ENCODE data around the gene MAEA.
"Not testable (repeated sequence)": the region's sequence is repeated elsewhere in the genome, so short reads cannot be mapped to it uniquely, and the experiment has no call there.

MAEA gene

DNA sequence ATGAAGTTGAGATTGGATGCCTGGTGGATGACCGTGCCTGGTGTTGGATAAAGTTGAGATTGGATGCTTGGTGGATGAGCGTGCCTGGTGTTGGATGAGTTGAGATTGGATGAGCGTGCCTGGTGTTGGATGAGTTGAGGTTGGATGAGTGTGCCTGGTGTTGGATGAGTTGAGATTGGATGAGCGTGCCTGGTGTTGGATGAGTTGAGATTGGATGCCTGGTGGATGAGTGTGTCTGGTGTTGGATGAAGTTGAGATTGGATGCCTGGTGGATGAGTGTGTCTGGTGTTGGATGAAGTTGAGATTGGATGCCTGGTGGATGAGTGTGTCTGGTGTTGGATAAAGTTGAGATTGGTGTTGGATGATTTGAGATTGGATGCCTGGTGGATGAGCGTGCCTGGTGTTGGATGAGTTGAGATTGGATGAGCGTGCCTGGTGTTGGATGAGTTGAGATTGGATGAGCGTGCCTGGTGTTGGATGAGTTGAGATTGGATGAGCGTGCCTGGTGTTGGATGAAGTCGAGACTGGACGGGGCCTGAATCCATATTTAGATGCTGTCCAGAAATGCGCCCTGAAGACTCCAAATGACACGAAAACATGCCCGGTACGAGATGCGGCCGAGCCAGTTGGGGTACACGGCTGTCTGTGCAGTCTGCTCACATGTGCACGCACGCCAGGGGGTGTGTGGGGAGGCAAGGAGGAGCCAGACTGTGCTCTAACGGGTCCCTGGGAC, 34.9 kb downstream of the MAEA start:
- DNase-seq, result not testable (repeated sequence)

DNA sequence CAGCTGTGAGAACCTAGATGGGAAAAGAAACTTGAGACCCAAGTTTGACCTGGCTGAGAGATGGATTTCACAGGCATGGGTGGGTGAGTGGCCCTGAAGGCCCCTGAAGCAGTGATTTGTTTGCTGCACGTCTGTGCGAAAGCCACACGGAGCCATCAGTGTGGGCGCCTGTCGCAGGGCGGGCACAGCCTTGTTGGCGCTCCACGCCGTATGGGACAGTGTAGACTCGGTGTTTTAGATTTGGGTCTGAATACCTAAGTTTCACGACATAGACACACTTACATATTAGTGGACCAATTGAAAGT, 35.4 kb downstream of the MAEA start:
- DNase-seq, result no peak

DNA sequence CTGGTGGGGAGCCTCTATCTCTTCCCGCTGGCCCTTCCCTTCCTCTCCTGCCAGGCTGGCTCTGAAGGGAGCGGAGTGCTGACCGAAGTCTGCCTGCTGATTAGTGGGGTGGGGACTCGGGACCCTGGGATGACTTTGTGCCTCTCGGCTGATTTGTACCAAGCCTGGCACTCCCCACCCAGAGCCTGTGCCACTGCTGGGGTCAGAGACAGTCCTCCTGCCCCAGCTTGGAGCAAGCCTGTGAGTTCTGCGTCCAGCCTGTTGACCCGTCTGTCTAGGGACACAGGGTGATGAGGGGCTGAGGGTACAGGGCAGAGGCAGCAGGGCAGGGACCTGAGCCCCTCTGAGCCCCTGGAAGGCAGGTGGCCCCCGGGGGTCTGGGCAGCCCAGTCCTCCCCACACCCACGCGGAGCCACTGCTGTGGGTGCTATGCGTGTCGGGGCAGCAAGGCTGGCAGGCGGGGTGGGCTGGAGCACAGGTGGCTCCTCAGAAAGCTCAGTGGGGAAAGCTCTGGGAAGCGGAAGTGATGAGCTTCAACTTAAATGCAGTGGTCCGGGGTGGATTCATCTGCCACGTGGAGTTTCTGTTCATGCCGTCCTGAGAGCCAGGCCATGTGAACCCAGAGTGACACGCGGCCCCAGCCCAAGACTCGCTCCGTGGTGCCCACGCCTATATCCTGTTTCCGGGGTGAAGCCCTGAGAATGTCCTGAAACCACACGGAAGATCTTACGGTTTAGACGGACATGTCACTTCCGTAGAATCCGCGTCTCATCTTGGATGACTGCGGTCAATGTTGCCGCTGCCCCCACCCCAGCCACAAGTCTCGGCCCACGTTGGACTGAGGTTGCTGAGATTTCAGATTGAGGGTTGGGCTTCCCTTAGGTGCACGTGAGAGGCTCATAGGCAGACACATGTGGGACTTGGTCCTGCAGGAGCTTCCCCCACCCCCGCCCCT, 36.3 kb downstream of the MAEA start:
- no peak for DNase-seq

DNA sequence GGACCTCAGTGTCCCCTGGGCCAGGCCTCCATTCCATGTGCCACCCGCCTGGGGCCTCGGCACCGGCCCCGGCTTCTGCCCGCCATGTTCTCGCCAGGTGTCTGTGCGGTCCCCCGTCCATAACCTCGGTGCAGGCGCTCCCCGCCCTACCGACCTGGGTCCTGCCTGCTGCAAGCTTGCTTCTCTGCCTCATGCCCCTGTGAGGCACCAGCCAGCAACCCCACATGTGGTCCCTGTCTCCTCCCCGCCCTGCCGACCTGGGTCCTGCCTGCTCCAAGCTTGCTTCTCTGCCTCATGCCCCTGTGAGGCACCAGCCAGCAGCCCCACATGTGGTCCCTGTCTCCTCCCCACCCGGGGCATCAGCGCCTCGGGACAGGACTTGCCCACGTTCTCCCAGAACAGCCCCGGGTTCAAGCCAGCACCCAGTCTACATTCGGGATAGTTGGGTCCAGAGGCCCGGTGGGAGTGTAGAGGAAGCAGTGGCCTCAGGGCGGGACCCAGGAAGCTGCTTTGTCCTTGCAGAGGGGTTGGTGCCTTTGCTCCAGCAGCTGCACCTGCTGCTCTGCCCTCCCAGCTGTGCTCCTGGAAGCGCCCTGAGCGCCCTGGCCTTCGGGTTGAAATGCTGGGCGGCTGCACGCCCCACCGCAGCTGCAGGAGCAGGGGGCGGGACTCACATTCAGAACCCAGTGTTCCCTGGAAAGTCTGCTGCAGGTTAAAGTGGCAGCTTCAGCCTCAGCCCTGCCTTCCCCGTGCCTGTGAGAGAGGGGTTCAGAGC, 37.2 kb downstream of the MAEA start:
- DNase-seq, result no peak

GRCh38 chr4:1327526-1328266, 38.0 kb downstream of the MAEA start:
- DNase-seq, result no peak

GRCh38 chr4:1328267-1329155, 38.8 kb downstream of the MAEA start:
- DNase-seq, result no peak

GRCh38 chr4:1329408-1330371, 40.0 kb downstream of the MAEA start:
- no peak for DNase-seq

DNA sequence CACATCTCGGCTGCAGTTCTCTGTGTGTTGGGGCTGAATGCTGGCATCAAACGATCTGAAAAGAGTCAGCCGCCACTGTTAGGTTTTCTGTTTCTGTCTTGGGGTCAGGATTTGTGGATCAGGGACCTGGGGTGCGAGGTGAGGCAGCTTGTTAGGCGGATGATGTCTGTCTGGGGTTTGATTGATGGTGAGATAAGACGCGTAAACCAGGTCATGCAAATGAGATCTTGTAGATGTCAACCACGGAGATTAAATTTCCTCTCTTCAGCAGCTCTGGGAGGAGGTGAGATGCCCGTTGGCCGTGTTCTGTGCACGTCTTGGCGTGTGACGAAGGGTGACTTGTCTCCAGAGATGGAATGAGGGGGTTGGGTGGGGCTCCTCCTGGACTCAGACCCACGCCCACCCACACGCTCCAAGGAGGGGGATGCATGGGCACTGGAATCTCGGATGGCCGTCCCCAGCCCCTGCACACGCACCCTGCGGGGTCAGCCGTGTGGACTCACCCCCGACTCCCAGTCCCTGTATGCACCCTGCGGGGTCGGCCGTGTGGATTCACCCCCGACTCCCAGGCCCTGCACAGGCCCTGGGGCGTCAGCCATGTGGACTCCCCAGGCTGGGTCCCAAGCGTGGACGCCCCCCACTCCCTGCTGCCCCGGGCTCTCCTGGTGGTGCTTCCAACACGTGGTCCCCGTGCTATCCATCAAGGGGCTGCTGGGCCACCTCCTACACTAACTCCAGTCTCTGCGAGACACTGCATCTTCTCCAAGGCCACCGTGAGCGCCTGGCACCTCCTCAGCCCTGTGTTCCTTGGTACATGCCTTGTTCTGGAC, 41.3 kb downstream of the MAEA start:
- DNase-seq, result peak; percentile 75

- DNase-seq, result no peak
These were observed 42.1 kb downstream of the MAEA start for GRCh38 chr4:1331591-1332353.

GRCh38 chr4:1332686-1333085, 43.0 kb downstream of the MAEA start:
- no peak for DNase-seq

GRCh38 chr4:1333256-1333655, 43.6 kb downstream of the MAEA start:
- DNase-seq, result no peak

DNA sequence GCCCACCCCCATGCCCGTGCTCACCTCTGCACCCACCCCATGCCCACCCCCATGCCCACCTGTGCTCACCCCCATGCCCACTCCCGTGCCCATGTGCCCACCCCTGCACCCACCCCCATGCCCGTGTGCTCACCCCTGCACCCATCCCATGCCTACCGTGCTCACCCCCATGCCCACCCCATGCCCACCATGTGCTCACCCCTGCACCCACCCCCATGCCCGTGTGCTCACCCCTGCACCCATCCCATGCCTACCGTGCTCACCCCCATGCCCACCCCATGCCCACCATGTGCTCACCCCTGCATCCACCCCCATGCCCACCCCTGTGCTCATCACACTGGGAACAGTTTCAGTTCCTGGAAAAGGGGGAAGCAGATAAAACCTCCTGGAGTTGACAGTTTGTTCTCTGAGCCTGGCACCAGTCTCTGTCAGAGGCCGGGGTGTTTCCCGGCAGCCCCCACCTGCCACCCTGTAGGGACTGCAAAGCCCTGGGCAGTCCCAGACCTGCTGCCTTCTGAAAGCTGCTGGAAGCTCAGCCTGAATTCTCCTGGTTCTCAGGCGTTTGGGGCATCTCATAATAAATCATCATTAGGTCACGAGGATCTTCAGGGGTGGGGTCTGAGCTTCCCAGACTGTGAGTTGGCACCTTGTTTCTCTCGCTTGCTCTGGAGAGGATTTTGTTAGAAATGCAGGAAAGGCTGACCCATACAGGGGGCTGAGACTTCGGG, 44.3 kb downstream of the MAEA start:
- not testable (repeated sequence) for DNase-seq

GRCh38 chr4:1334579-1334895, 44.8 kb downstream of the MAEA start:
- DNase-seq, result no peak

GRCh38 chr4:1335193-1335883, 45.6 kb downstream of the MAEA start:
- not testable (repeated sequence) for DNase-seq

DNA sequence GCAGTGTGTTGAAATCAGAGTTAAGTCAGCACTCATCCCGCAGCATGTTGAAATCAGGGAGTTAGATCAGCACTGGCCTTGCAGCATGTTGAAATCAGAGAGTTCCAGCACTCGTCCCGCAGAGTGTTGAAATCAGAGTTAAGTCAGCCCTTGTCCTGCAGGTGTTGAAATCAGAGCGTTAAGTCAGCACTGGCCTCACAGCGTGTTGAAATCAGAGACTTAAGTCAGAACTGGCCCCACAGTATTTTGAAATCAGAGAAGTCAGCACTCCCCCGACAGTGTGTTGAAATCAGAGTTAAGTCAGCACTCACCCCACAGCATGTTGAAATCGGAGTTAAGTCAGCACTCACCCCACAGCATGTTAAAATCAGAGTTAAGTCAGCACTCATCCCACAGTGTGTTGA, 46.4 kb downstream of the MAEA start:
- DNase-seq, result no peak

- peak; percentile 72 for DNase-seq
These were observed 47.7 kb downstream of the MAEA start for GRCh38 chr4:1337376-1337831.
